AG20443 (cell line): ENCODE data around the gene FHIP1B.
"Not testable (repeated sequence)": the region's sequence is repeated elsewhere in the genome, so short reads cannot be mapped to it uniquely, and the experiment has no call there.

Source experiments
- DNase-seq: peaks from one replicate; pipeline ENCODE4 v3.0.0; 2012; ENCODE audit warnings: low spot score, mixed read lengths

Gene FHIP1B

DNA sequence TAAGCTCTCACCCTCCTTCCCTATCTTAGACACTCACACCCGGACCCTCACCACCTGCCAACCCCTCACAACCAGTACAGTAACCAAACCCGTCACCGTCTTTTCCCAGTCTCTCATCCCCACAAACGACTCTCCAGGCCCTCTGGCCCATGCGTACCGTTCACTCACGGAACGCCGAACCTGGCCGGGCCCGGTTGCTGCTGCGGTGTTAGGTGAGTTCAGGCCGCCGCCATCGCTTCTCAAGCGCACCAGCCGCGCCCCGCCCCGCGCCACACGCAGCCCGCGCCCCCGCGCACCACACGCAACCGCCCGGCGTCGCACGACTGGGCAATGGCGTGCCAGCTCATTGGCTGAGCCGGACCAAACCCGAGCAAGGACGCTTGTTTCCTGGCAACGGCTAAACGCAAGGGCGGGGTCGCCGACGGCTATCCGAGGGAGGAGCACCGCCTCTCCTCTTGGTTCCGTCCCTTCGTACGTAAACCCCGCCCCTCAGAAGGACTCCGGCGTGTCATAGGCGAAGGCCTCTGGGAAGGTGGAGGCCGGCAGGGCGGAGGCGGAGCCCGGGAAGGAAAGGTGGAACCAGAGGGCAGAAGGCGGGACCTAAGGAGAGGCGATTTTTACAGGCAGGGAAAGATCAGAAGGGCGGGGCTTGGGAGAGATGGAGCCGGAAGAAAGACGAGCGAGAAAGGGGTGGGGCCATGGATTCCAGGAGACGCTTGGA lies at the start of gene FHIP1B:
FHIP1B (minus strand) TSS at position 250 of the 721 bp plus-strand sequence. CDS start 10,120 bp downstream, outside the sequence.
- peak; percentile 97 for DNase-seq

DNA sequence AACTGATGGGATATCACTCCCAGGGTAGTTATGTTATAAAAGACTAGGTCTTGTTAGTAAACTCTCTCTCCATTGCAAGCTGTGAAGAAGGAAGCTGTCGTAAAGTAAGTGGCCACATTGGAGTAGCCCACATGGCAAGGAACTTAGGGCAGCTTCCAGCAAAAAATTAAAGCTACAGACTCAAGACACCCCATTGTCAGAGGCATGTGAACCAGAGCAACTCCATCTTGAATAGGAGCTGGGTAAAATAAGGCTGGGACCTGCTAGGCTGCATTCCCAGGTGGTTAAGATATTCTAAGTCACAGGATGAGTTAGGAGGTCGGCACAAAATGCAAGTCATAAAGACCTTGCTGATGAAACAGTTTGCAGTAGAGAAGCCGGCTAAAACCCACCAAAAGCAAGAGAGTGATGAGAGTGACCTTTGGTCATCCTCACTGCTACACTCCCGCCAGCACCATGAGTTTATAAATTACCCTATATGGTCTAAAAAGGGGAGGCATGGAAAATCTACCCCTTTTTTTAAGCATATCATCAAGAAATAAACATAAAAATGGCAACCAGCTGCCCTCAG lies 49.1 kb upstream of the FHIP1B start:
- no peak for DNase-seq

DNA sequence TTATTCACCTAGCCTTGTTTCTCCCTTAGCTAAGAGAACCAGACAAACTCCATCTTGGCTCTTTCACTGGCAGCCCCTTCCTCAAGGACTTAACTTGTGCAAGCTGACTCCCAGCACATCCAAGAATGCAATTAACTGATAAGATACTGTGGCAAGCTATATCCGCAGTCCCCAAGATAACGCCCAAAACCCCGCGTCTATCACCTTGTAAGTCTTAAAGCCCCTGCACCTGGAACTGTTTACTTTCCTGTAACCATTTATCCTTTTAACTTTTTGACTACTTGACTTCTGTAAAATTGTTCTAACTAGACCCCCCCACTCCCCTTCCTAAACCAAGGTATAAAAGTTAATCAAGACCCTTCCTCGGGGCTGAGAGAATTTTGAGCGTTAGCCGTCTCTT lies 46.4 kb upstream of the FHIP1B start:
- DNase-seq: not testable (repeated sequence)

DNA sequence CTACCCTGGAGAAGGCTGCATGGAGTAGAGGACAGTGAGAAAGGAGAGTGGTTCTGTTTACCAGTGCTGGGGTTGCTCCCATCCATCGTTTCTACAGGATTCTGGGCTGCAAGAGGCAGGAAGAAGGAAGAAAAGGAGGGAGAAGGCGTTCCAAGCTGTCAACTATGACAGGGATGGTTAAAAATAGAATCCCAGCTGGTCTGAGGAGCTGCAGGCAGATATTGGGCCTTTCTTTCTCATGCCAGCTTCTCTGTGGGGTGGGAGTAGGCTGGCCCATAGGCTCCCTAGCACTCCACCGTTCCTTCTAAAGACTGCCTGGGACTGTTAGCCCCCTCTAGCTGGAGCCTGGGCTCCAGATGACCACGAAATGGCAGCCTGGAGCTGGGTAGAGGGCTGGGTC lies 38.8 kb upstream of the FHIP1B start:
- no peak for DNase-seq

DNA sequence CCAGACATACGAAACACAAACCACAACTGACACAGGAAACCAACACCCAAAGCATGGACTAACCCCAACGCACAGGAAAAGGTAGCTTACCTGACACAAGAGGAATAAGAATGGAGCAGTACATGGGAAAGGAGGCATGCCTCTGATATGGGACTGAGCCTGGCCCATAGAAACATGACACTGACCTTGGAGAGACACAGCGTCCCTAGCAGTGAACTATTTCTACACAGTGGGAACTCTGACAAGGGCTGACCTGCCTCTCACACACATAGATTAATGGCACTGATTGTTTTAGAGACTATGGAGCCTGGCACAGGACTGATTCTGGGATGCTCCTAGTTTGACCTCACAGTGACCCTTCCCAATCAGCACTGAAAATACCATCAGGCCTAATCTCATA lies 37.2 kb upstream of the FHIP1B start:
- DNase-seq: no peak

DNA sequence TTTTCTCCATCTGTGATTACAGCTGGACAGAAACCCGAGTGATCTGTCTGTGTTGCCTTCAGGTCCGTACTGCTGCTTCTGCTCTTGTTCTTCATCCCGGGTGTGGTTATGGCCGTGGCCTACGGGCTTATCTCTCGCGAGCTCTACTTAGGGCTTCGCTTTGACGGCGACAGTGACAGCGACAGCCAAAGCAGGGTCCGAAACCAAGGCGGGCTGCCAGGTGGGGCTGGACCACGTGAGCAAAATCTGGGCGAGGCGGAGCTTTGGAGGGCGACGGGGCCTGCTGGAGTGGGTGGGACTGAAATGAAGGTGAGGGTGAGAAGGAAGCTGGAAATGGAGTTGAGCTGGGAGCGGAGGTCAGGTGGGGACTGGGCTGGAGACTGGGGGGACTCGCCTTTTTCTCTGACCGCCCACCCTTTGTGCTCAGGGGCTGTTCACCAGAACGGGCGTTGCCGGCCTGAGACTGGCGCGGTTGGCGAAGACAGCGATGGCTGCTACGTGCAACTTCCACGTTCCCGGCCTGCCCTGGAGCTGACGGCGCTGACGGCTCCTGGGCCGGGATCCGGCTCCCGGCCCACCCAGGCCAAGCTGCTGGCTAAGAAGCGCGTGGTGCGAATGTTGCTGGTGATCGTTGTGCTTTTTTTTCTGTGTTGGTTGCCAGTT lies 36.3 kb upstream of the FHIP1B start:
- DNase-seq: no peak

DNA sequence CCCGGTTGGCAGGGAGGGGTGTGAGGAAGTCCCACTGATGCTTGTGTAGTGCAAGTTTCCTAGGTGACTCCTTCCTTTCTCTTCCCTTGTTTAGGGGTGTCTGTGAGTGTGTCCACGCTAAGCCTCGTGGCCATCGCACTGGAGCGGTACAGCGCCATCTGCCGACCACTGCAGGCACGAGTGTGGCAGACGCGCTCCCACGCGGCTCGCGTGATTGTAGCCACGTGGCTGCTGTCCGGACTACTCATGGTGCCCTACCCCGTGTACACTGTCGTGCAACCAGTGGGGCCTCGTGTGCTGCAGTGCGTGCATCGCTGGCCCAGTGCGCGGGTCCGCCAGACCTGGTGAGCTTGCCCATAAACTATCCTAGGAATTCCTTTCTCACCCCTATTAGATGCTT lies 35.6 kb upstream of the FHIP1B start:
- no peak for DNase-seq

DNA sequence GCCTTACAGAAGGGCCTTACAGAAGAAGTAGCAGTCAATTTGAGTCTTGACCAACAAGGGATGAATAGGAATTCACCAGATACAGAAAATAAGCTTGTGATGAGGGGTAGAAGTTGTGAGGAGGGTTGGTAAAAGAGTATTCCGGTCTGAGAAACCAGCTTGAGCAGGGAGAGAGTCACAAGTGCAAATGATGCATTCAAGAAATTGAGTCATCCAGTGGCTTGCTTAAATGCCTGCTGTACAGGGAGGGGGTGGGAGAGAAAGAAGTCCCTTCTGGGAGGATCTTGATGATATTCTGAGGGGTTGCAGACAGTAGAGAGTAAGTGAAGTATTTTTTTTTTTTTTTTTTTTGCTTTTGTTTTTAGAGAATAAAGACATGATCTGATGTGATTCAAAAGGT lies 34.4 kb upstream of the FHIP1B start:
- no peak for DNase-seq

DNA sequence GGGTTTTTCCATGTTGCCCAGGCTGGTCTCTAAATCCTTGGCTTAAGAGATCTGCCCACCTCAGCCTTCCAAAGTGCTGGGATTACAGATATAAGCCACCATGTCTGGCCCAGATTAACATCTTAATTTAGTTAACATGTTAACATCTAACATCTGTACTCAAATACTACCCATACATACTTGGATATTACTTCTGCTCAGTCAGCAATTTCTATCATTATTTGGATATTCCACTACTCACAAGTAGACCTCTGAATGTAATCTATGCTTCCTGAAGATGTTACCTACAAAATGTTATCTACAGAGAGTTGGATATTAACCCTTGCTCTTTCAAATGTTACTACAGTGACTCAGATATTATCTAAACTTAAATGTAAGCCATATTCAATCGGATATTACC lies 29.2 kb upstream of the FHIP1B start:
- DNase-seq: no peak

DNA sequence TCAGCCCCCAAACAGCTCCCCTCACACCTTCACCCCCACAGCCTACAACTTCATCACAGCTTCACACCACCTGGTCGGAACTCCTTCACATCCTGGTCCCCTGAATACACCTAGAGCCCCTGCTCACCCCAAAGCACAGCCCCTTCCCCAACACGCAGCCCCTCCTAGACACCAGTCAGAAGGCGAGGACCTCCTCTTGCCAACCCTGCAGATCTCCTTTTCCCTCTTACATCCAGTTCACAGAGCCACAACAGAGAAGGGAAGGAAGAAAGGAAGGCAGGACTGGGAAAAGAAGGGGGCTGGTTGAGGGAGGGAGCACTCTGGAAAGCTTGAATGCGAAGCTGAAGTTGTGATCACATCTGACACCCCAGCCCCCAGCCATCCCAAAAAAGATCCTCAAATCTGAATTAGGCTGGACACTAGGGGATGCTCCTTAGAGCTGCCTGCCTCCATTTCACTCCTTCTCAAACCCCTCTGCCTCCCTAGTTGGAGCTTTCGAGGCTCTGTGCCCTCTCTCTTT lies 25.8 kb upstream of the FHIP1B start:
- DNase-seq: no peak

DNA sequence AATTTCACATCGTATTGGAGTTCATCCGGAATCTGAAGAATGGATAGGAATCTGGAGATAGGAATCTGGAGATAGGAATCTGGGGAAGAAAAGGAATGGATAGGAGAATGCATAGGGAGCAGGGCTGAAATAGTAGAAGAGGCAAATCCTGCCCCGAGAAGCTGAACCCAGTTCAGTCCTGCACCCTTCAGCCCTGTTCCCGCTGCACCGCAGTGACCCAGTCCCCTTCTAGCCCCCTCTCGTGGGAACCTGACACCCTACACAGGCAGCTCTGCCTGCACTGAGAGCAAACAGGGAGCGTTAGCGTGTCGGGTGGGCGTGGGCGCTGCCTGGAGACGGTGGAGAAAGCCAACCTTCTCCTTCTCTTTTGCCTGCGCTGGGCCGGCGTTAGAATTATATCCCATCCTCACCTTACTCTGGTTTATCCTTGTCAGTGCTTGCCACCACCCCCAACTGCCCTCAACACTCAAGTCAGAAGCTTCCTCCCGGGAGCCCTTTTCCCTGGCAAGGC lies 24.2 kb upstream of the FHIP1B start:
- DNase-seq: no peak

DNA sequence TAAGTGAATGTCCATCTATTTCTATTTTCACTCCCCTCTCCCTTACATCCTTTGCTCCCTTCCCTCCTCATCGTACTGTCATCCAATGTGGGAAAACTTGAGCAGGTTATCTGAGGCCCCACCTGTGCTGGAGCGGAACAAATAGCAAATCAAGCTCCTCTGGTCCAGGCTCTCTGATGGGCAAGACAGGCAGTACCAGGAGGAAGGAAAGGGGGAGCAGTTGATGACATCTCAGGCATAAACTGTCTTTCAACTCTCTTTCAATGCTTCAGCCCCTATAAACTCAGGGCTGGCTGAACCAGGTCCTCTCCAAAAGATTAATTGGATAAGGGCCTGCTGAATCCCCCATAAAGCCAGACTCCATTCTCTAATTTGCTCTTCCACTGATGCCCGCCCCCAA lies 23.7 kb upstream of the FHIP1B start:
- DNase-seq: no peak

DNA sequence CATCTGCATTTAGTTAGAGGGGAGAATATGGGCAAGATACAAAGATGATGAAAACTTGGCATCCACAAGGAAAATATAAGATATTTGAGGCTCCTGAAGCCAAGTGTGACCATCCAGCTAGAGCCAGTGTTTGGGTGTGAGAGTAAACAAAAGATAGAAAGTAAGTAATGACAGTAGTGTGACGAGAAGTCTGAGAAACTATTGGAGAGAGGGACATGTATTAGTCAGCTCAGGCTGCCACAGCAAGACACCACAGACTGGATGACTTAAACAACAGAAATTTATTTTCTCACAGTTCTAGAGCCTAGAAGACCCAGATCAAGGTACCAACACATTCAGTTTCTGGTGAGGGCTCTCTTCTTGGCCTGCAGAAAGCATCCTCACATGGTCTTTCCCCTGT lies 18.8 kb upstream of the FHIP1B start:
- DNase-seq: no peak

DNA sequence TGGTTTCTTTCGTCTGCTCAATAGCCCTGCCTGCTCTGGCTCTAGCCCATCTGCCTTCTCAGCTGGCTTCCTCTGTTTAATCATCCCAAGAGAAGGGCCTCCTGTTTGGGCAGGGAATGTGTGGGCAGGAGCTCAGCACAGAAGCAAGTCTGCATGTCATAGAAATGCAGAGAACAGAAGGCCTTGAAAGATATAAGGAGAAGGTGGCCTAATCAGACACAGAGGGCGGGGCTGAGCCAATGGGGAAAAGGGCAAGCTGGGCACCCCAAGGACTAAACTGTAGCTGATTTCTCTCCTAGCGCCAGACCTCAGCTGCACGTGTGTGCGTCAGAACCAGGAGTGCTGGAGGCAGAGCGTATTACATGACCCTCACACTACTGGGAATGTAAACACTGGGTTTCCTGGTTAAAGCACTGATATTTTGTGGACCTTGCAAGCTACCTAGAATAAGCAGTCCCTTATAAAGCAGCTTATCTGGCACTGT lies 17.6 kb upstream of the FHIP1B start:
- DNase-seq: no peak

DNA sequence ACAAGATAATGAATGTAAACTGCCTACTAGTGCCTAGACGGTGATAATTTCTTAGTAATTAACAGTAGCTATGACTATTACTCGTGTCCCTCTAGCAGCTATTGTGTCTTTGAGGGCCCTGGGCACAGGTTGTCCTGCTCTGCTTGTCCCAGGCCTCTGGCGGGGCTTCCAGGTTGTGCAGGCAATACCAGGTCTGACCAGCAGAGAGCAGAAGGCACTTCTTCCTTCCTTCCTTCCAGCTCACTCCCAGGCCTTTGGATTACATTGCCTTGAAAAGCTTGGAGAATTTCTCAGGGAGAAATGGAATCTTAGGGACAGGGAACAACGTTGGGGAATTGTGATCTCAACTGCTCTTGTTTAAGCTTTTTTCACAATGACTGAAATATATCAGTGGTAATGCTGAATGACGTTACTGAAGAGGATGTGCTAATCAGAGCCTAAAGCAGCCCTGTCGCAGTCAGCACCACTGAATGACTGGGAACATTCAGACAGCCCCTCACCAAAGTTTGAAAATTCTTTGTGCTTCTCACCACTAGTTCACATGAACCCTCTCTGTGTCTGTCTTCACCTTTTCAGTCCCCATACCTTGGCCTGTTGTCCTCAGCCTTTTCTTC lies 16.8 kb upstream of the FHIP1B start:
- peak; percentile 85 for DNase-seq

DNA sequence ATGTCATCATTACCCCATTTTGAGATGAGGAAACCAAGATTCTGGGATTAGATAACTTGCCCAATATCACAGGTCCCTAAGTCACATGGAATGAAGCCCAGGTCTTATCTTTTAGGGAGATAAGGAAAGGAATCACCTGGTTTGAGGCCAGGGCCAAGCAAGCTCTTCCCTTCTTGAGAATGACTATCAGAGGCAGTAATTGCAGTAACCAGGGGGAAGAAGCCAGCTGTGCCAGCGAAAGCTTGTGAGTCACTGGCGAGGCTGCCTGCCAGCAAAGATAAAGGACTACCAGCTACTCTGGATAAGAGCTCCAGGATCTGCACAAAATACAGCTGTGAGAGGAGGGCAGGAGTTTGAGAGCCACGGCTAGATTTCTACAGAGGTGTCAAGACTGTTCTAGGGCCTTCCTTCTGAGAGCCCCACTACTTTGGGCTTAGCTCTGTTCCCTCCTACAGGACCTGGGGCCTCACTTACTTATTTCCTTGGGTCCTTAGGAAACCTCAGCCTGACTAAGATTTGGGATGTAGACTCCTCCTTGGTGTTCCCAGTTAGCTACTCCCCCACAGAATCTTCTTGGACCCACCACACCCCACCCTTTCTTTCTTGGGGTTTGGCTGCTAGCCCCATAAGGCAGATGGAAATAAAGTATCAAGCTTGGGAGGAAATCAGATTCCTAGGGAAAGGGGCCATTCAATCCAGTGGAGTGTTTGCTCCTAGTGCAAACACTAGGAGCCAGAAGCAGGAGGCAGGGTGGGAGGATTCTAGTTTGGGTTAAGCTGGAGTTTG lies 15.5 kb upstream of the FHIP1B start:
- DNase-seq: peak; percentile 80

DNA sequence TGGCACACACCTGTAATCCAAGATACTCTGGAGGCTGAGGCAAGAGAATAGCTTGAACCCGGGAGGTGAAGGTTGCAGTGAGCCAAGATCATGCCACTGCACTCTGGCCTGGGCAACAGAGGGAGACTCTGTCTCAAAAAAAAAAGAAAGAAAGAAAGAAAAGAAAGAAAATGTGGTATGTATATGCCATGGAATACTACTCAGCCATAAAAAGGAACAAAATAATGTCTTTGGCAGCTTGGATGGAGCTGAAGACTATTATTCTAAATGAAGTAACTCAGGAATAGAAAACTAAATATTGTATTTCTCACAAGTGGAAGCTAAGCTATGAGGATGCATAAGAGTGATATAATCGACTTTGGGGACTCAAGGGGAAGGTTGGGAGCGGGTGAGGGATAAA lies 14.5 kb upstream of the FHIP1B start:
- not testable (repeated sequence) for DNase-seq

DNA sequence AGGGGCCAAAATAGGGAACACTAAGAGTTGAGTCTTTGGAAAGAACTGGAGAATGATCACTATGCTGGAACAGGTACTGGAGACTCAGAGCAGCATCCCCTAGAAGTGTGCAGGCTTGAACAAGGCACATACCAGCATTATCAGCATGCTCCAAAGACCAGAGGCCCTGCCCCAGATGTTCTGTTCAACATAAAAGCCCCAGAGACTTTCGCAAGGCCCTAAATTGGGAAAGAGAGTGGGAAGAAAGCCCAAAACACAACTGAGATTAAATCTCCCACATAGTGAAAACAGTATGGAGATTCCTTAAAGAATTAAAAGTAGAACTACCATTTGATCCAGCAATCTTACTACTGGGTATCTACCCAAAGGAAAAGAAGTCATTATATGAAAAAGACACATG lies 13.8 kb upstream of the FHIP1B start:
- no peak for DNase-seq

DNA sequence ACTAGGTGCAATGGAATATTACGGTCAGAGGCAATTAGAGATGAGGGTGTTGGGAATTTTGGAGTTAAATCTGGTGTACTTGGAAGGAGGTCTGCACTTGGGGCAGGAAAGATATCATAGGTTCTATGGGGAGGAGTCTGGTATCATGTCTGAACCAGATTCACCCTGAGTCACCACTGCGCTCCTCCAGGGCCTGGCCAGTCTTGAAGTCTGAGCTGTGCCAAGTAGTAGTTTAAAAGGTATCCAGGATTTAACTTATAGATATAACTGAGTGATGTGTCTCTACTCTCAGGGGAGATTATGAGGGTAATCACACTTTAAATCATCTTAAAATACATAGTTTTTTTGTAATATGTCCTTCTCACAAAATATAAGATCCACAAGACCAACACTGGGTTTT lies 11.1 kb upstream of the FHIP1B start:
- no peak for DNase-seq

DNA sequence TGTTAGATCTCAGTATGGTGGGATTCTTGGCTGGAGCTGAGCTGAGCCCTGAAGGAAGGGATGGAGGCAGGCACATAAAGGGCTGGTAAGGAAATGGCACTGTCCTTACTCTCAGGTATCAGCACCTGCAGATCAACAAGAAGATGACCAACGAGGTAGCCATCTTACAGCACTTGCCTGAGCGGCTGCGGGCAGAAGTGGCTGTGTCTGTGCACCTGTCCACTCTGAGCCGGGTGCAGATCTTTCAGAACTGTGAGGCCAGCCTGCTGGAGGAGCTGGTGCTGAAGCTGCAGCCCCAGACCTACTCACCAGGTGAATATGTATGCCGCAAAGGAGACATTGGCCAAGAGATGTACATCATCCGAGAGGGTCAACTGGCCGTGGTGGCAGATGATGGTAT lies 6.9 kb upstream of the FHIP1B start:
- no peak for DNase-seq

DNA sequence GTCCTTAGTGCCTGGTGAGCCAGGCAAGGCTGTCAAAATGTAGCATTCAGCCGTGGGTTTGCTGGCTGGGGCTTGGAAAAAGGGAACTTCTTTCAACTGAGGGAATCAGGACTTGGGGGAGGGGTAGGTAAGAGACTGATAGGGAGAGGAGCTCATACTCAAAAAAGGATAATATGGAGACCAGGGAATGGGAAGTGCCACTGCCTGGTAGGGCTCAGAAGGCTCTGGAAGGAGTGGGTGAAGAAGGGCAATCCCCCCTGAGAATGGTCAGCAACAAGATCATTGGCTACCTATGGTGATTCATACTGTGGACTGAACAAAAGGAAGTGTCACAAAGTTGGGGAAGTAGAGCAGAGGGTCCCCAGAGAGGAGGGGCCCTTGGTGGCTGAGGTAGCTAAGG lies 6.3 kb upstream of the FHIP1B start:
- no peak for DNase-seq

DNA sequence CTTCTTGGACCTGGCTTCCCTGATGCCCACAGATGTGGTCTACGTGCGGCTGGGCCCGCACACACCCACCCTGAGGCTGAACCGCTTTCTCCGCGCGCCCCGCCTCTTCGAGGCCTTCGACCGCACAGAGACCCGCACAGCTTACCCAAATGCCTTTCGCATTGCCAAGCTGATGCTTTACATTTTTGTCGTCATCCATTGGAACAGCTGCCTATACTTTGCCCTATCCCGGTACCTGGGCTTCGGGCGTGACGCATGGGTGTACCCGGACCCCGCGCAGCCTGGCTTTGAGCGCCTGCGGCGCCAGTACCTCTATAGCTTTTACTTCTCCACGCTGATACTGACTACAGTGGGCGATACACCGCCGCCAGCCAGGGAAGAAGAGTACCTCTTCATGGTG lies 5.7 kb upstream of the FHIP1B start:
- DNase-seq: no peak
